Lower leg skin (tissue), 4 donors: Measurements from ENCODE around the gene NSFL1C. TPM values are rescaled to one million over a fixed set of nuclear protein-coding genes. Genes with fewer than 3 reads are reported as not detected.

Experiments
- DNase-seq, 2 donors: peaks; one replicate each; pipeline ENCODE4 v3.0.0-alpha.2; 2019; ENCODE audit warnings: low spot score in 2 of 2
- H3K4me3 ChIP-seq: fragments of 200-600 bp; sonication (generic); 2 replicates; pipeline ENCODE4 v1.5.1; 2017; ENCODE audit warnings: mild to moderate bottlenecking, low read depth; ENCODE audit not compliant: poor library complexity, severe bottlenecking
- CTCF ChIP-seq, 3 donors: fragments of 450-650 bp; IDR thresholded peaks; one replicate each; pipeline ENCODE4 v1.5.1; 2016; ENCODE audit warnings: antibody characterized with exemption in 3 of 3, mild to moderate bottlenecking in 3 of 3, moderate library complexity in 2 of 3
- POLR2A ChIP-seq, 2 donors: fragments of 450-650 bp; IDR thresholded peaks; one replicate each; pipeline ENCODE4 v1.6.1; 2016 to 2017; ENCODE audit warnings: antibody characterized with exemption in 2 of 2, mild to moderate bottlenecking in 1 of 2, moderate library complexity in 1 of 2
- WGBS, 2 donors: methylation state at CpG; one replicate each; pipeline ENCODE4 v1.1.5; 2018; 5-methylcytosine and 5-hydroxymethylcytosine counted together
- intact Hi-C: fragments of 100-400 bp; cut with DNase I; formaldehyde crosslinking; loops from one replicate; pipeline ENCODE4 v1.15.0; 2023; ENCODE audit warnings: low total_unique reads
- total RNA-seq, 4 donors: library from RNA; depleted of rRNA; stranded (reverse); fragments of >200 nt; gene quantifications; one replicate each; pipeline ENCODE4 v1.1.0, GENCODE V29; 2016

The NSFL1C gene
- total RNA-seq, 4 donors from 2014 or later, result 56.9 to 76.2 (median 63.5) TPM

- TF ChIP-seq CTCF (IDR thresholded peaks at IDR 0.05), result no peak
- TF ChIP-seq POLR2A (IDR thresholded peaks at IDR 0.05), result no peak
- no peak for DNase-seq
- intact Hi-C loops, result no loop called here
- 81 to 87% methylated on average over 3 of the region's 3 CpGs for WGBS, 2 donors
- H3K4me3 ChIP-seq, result no peak overlapping the region
Observed at GRCh38 chr20:1462834-1463233, 3.8 kb downstream of the NSFL1C start.

- intact Hi-C loops, result no loop called here
- TF ChIP-seq CTCF (IDR thresholded peaks at IDR 0.05) (no peak), POLR2A (IDR thresholded peaks at IDR 0.05) (no peak)
- 95 to 99% methylated on average over 3 of the region's 3 CpGs for WGBS, 2 donors
- no peak overlapping the region for H3K4me3 ChIP-seq
- DNase-seq, result no peak
Observed at GRCh38 chr20:1462001-1462400, 4.6 kb downstream of the NSFL1C start.

DNA sequence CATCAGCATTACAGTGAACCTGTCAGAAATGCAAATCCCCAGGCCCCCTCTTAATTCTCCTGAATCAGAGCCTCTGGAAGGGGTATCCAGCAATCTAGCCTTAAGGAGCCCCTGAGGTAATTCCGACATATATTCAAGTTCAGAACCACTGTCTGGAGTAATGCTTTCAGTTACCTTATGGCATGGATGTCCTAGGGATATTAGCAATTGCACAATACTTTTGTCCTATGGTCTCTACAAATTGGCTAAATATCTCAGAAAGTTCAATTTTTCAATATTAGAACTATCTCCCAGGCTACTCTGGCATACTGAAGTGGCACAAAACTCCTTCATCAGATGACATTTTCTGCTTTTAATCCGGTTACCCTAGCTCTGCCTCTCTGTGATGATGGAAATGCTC, 6.4 kb downstream of the NSFL1C start:
- DNase-seq, result no peak
- WGBS, 2 donors, result 96 to 97% methylated on average over 2 of the region's 2 CpGs
- intact Hi-C loops, result no loop called here

DNA sequence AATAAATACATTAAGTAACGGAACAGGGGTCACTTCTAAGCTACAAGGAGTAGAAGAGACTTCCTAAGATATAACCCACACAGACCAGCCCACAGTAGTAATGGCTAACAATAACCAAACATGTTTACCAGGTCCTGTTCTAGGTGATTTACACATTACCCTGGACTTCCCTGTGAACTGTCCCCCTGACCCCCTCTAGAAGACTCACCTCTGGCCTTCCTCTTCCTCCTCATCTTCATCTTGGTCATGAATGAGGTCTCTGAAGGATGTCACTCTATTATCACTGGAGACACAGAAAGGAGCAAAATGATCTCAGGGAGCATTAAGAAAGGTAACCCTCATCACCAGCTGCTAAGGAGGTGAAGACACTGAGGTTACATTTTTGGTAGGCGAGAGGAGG, 8.7 kb downstream of the NSFL1C start:
- H3K4me3 ChIP-seq, result no peak overlapping the region
- no peak for DNase-seq
- intact Hi-C loops, result no loop called here
- TF ChIP-seq POLR2A (IDR thresholded peaks at IDR 0.05) (no peak), CTCF (IDR thresholded peaks at IDR 0.05) (no peak)
- WGBS, 2 donors, result 93 to 95% methylated on average over 2 of the region's 2 CpGs

More for the DNA sequence above, 6.4 kb downstream of the NSFL1C start:
- no peak overlapping the region for H3K4me3 ChIP-seq
- TF ChIP-seq POLR2A (IDR thresholded peaks at IDR 0.05), result no peak
- no peak for TF ChIP-seq CTCF (IDR thresholded peaks at IDR 0.05)

GRCh38 chr20:1456300-1456699, 10.3 kb downstream of the NSFL1C start:
- intact Hi-C loops, result no loop called here
- no peak overlapping the region for H3K4me3 ChIP-seq
- no peak for DNase-seq
- TF ChIP-seq CTCF (IDR thresholded peaks at IDR 0.05) (no peak), POLR2A (IDR thresholded peaks at IDR 0.05) (no peak)
- 88 to 90% methylated on average over 5 of the region's 5 CpGs for WGBS, 2 donors

DNA sequence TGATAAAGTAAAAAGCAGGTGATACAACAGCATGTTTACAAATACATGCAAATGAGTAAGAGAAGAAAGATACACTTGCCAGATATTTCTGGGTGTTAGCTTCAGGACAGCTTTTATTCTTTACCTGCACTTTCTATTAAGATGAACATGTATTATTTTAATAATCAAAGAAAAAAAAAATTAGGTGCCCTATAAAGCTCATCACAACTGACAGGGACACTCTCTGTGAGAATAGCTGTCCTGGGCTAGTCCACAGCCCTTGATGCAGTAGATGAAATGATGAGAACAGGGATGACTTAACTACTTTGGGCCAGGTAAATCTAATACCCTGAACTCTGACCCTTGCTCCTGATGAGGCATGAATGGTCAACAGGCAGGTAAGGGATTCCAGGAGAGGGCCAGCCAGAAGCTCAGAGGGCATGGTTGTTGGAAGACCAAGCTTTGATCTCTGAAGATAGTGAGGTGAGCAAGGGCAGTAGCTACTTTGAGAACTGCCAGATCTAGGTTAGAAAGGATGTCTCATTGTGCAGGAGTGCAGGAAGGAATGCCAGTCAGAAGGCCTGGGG, 15.6 kb downstream of the NSFL1C start:
- TF ChIP-seq CTCF (IDR thresholded peaks at IDR 0.05) (no peak), POLR2A (IDR thresholded peaks at IDR 0.05) (no peak)
- no peak overlapping the region for H3K4me3 ChIP-seq
- intact Hi-C loops, result no loop called here
- peak in 1 of 2 donors; percentile 3 for DNase-seq
